ENCODE data around the gene GLRA3. TPM values are rescaled to one million over a fixed set of nuclear protein-coding genes. Genes with fewer than 3 reads are reported as not detected.

GLRA3 gene
- total RNA-seq, 5 donors from 2014 or later (not counting 1 experiment from before 2014, with no cell fraction given) = not detected

GRCh38 chr4:174713821-174714220 lies 115.2 kb downstream of the GLRA3 start:
- H3K36me3 Mint-ChIP-seq = no peaks in the 10 kb centered on the region

DNA sequence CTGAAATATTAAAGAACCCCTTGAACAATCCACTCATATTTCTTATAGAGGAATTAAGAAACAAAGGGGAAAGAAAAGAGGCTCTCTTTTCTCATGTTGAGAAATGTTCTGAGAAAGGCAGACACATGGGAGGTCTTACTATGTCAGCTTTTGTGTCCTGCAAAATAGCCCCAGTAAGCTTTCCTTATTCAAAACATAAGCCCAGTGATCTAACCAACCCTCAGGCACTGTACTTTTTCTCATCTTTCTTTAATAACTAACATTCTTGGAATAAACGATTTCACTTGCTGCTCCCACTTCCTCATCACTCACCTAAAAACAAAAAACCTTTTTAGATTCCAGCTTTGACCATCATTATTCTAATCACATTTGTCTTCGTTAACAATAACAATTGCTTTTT lies 115.9 kb downstream of the GLRA3 start:
- H3K27ac ChIP-seq (ENCODE audit: low read length) = no peak overlapping the region
- H3K27me3 ChIP-seq (replicated peaks in 1 of 2; ENCODE audit: control insufficient read depth in 2 of 2, extremely low read depth in 1 of 2, insufficient read depth in 2 of 2, low read length in 1 of 2) = no peaks in the 10 kb centered on the region
- ChIA-PET CTCF (interaction anchor here in 1 of 2 donors (0.6 to 1.3 kb wide), 2 partner anchors 16 to 37 kb away, joined by 3 read pairs; no protein-coding TSS in a partner anchor), POLR2A (interaction anchor here in 1 of 2 donors (0.6 kb wide), 1 partner anchor 11 kb away, joined by 3 read pairs; no protein-coding TSS in a partner anchor)
- ATAC-seq (replicated peaks in 1 of 4) = no peak
- peaks cover 2 to 7% of the 10 kb centered on the region in 2 donors for H3K27me3 Mint-ChIP-seq
- no peak overlapping the region for H3K27ac Mint-ChIP-seq
- H3K4me3 ChIP-seq (ENCODE audit: control insufficient read depth in 1 of 2, extremely low read depth in 1 of 2, low read length in 1 of 2) = no peak overlapping the region
- no peaks in the 10 kb centered on the region for H3K4me1 ChIP-seq (ENCODE audit: control insufficient read depth in 1 of 2, extremely low read depth in 1 of 2, insufficient read depth in 2 of 2, low read length in 2 of 2)
- no peak for DNase-seq
- no peaks in the 10 kb centered on the region for H3K9me3 Mint-ChIP-seq
- H3K4me1 Mint-ChIP-seq = no peaks in the 10 kb centered on the region
- no peaks in the 10 kb centered on the region for H3K36me3 Mint-ChIP-seq
- no peaks in the 10 kb centered on the region for H3K36me3 ChIP-seq (ENCODE audit: control insufficient read depth in 2 of 2, extremely low read depth in 1 of 2, insufficient read depth in 1 of 2, low read length in 1 of 2)
- 59% methylated on average over 2 of the region's 2 CpGs for WGBS (ENCODE audit: insufficient coverage)
- H3K9me3 ChIP-seq = no peaks in the 10 kb centered on the region
- H3K4me3 Mint-ChIP-seq = no peak overlapping the region

More at GRCh38 chr4:174713821-174714220, 115.2 kb downstream of the GLRA3 start:
- Mint-ChIP-seq H3K4me3 (no peak overlapping the region), H3K4me1 (no peaks in the 10 kb centered on the region), H3K27ac (no peak overlapping the region), H3K9me3 (no peaks in the 10 kb centered on the region), H3K27me3 (peaks cover 2 to 7% of the 10 kb centered on the region in 2 donors)
- DNase-seq (no peak), ATAC-seq (replicated peaks in 1 of 4) (no peak)
- Histone ChIP-seq H3K27ac (ENCODE audit: low read length) (no peak overlapping the region), H3K36me3 (ENCODE audit: control insufficient read depth in 2 of 2, extremely low read depth in 1 of 2, insufficient read depth in 1 of 2, low read length in 1 of 2) (no peaks in the 10 kb centered on the region), H3K4me1 (ENCODE audit: control insufficient read depth in 1 of 2, extremely low read depth in 1 of 2, insufficient read depth in 2 of 2, low read length in 2 of 2) (no peaks in the 10 kb centered on the region), H3K4me3 (ENCODE audit: control insufficient read depth in 1 of 2, extremely low read depth in 1 of 2, low read length in 1 of 2) (no peak overlapping the region), H3K27me3 (replicated peaks in 1 of 2; ENCODE audit: control insufficient read depth in 2 of 2, extremely low read depth in 1 of 2, insufficient read depth in 2 of 2, low read length in 1 of 2) (no peaks in the 10 kb centered on the region), H3K9me3 (no peaks in the 10 kb centered on the region)
- CTCF ChIA-PET = interaction anchor here in 1 of 2 donors (1.3 kb wide), 1 partner anchor 17 kb away, joined by 3 read pairs; no protein-coding TSS in a partner anchor
- POLR2A ChIA-PET = interaction anchor here in 1 of 2 donors (0.8 kb wide), 1 partner anchor 19 kb away, joined by 5 read pairs; no protein-coding TSS in a partner anchor
- WGBS (ENCODE audit: insufficient coverage) = 85% methylated on average over 2 of the region's 2 CpGs

DNA sequence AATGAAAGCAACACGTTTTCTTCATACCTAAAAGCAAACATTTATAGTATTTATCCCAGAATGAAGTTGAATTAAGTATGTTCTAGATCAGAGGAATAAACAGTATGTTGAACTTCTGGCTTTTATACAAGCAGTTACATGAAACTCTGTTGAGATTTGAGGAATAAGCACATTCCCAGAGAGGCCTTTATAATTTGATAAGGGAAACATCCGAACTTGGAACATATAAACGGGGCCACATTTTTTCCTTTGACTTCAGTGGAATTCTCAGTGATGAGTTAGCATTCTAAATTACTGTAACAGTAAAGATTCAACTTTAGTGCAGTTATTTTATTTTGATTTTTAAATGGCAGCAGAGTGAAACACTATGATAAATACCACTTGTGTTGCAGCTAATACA lies 119.5 kb downstream of the GLRA3 start:
- ATAC-seq (replicated peaks in 1 of 4) (no peak), DNase-seq (no peak)
- no peaks in the 10 kb centered on the region for H3K4me1 ChIP-seq (ENCODE audit: control insufficient read depth in 1 of 2, extremely low read depth in 1 of 2, insufficient read depth in 2 of 2, low read length in 2 of 2)
- CTCF ChIA-PET = no interaction called here
- no CpG with 5 or more reads among the region's 3 CpGs for WGBS (ENCODE audit: insufficient coverage)
- H3K9me3 ChIP-seq = no peaks in the 10 kb centered on the region
- no peaks in the 10 kb centered on the region for H3K4me1 Mint-ChIP-seq
- no peaks in the 10 kb centered on the region for H3K27me3 ChIP-seq (replicated peaks in 1 of 2; ENCODE audit: control insufficient read depth in 2 of 2, extremely low read depth in 1 of 2, insufficient read depth in 2 of 2, low read length in 1 of 2)
- H3K36me3 Mint-ChIP-seq = no peaks in the 10 kb centered on the region
- POLR2A ChIA-PET = no interaction called here
- H3K27ac Mint-ChIP-seq = no peak overlapping the region
- no peaks in the 10 kb centered on the region for H3K36me3 ChIP-seq (ENCODE audit: control insufficient read depth in 2 of 2, extremely low read depth in 1 of 2, insufficient read depth in 1 of 2, low read length in 1 of 2)
- no peaks in the 10 kb centered on the region for H3K9me3 Mint-ChIP-seq
- no peak overlapping the region for H3K4me3 ChIP-seq (ENCODE audit: control insufficient read depth in 1 of 2, extremely low read depth in 1 of 2, low read length in 1 of 2)
- no peak overlapping the region for H3K27ac ChIP-seq (ENCODE audit: low read length)
- H3K27me3 Mint-ChIP-seq = peaks cover 0 to 7% of the 10 kb centered on the region in 2 donors
- H3K4me3 Mint-ChIP-seq = no peak overlapping the region

- H3K36me3 ChIP-seq (ENCODE audit: control insufficient read depth in 2 of 2, extremely low read depth in 1 of 2, insufficient read depth in 1 of 2, low read length in 1 of 2) = no peaks in the 10 kb centered on the region
- H3K4me1 ChIP-seq (ENCODE audit: control insufficient read depth in 1 of 2, extremely low read depth in 1 of 2, insufficient read depth in 2 of 2, low read length in 2 of 2) = no peaks in the 10 kb centered on the region
- no peaks in the 10 kb centered on the region for H3K27me3 ChIP-seq (replicated peaks in 1 of 2; ENCODE audit: control insufficient read depth in 2 of 2, extremely low read depth in 1 of 2, insufficient read depth in 2 of 2, low read length in 1 of 2)
- H3K9me3 Mint-ChIP-seq = no peaks in the 10 kb centered on the region
- POLR2A ChIA-PET = no interaction called here
- CTCF ChIA-PET = no interaction called here
- no peaks in the 10 kb centered on the region for H3K9me3 ChIP-seq
- no peak overlapping the region for H3K27ac Mint-ChIP-seq
- H3K27me3 Mint-ChIP-seq = peaks cover 1 to 5% of the 10 kb centered on the region in 2 donors
- H3K36me3 Mint-ChIP-seq = no peaks in the 10 kb centered on the region
- no peak for ATAC-seq (replicated peaks in 1 of 4)
- H3K4me3 Mint-ChIP-seq = no peak overlapping the region
- WGBS (ENCODE audit: insufficient coverage) = no CpG with 5 or more reads among the region's 3 CpGs
- no peak for DNase-seq
- no peak overlapping the region for H3K27ac ChIP-seq (ENCODE audit: low read length)
- H3K4me3 ChIP-seq (ENCODE audit: control insufficient read depth in 1 of 2, extremely low read depth in 1 of 2, low read length in 1 of 2) = no peak overlapping the region
- no peaks in the 10 kb centered on the region for H3K4me1 Mint-ChIP-seq
These were observed 120.7 kb downstream of the GLRA3 start for GRCh38 chr4:174708381-174708780.

GRCh38 chr4:174707902-174708301 lies 121.1 kb downstream of the GLRA3 start:
- no peak overlapping the region for H3K4me3 Mint-ChIP-seq
- CTCF ChIA-PET = no interaction called here
- H3K27me3 ChIP-seq (replicated peaks in 1 of 2; ENCODE audit: control insufficient read depth in 2 of 2, extremely low read depth in 1 of 2, insufficient read depth in 2 of 2, low read length in 1 of 2) = no peaks in the 10 kb centered on the region
- H3K27ac Mint-ChIP-seq = no peak overlapping the region
- H3K27me3 Mint-ChIP-seq = peaks cover 1 to 4% of the 10 kb centered on the region in 2 donors
- H3K4me3 ChIP-seq (ENCODE audit: control insufficient read depth in 1 of 2, extremely low read depth in 1 of 2, low read length in 1 of 2) = no peak overlapping the region
- H3K4me1 Mint-ChIP-seq = no peaks in the 10 kb centered on the region
- no peaks in the 10 kb centered on the region for H3K36me3 ChIP-seq (ENCODE audit: control insufficient read depth in 2 of 2, extremely low read depth in 1 of 2, insufficient read depth in 1 of 2, low read length in 1 of 2)
- ATAC-seq (replicated peaks in 1 of 4) (no peak), DNase-seq (no peak)
- H3K27ac ChIP-seq (ENCODE audit: low read length) = no peak overlapping the region
- no peaks in the 10 kb centered on the region for H3K9me3 Mint-ChIP-seq
- WGBS (ENCODE audit: insufficient coverage) = no CpG with 5 or more reads among the region's 2 CpGs
- H3K9me3 ChIP-seq = no peaks in the 10 kb centered on the region
- no peaks in the 10 kb centered on the region for H3K36me3 Mint-ChIP-seq
- POLR2A ChIA-PET = no interaction called here
- no peaks in the 10 kb centered on the region for H3K4me1 ChIP-seq (ENCODE audit: control insufficient read depth in 1 of 2, extremely low read depth in 1 of 2, insufficient read depth in 2 of 2, low read length in 2 of 2)

GRCh38 chr4:174707051-174707676 lies 121.9 kb downstream of the GLRA3 start:
- ChIA-PET POLR2A (no interaction called here), CTCF (no interaction called here)
- H3K4me1 Mint-ChIP-seq = no peaks in the 10 kb centered on the region

More at GRCh38 chr4:174707051-174707676, 121.9 kb downstream of the GLRA3 start:
- no peaks in the 10 kb centered on the region for H3K9me3 ChIP-seq
- no peaks in the 10 kb centered on the region for H3K4me1 ChIP-seq (ENCODE audit: control insufficient read depth in 1 of 2, extremely low read depth in 1 of 2, insufficient read depth in 2 of 2, low read length in 2 of 2)
- peaks cover 1 to 4% of the 10 kb centered on the region in 2 donors for H3K27me3 Mint-ChIP-seq
- 80% methylated on average over 2 of the region's 4 CpGs for WGBS (ENCODE audit: insufficient coverage)
- H3K27ac ChIP-seq (ENCODE audit: low read length) = no peak overlapping the region
- H3K27me3 ChIP-seq (replicated peaks in 1 of 2; ENCODE audit: control insufficient read depth in 2 of 2, extremely low read depth in 1 of 2, insufficient read depth in 2 of 2, low read length in 1 of 2) = no peaks in the 10 kb centered on the region
- H3K4me3 Mint-ChIP-seq = no peak overlapping the region
- H3K9me3 Mint-ChIP-seq = no peaks in the 10 kb centered on the region
- ATAC-seq (replicated peaks in 1 of 4) (no peak), DNase-seq (no peak)
- H3K27ac Mint-ChIP-seq = no peak overlapping the region
- no peaks in the 10 kb centered on the region for H3K36me3 Mint-ChIP-seq
- H3K36me3 ChIP-seq (ENCODE audit: control insufficient read depth in 2 of 2, extremely low read depth in 1 of 2, insufficient read depth in 1 of 2, low read length in 1 of 2) = no peaks in the 10 kb centered on the region
- H3K4me3 ChIP-seq (ENCODE audit: control insufficient read depth in 1 of 2, extremely low read depth in 1 of 2, low read length in 1 of 2) = no peak overlapping the region
